ENCODE results near the gene POFUT1.
"Not testable (repeated sequence)": the region's sequence is repeated elsewhere in the genome, so short reads cannot be mapped to it uniquely, and the experiment has no call there.

The POFUT1 gene
- long read RNA-seq, donor 1, full-length matches to known transcripts = 17 of 17 reads
- long read RNA-seq, donor 1, partial matches to known transcripts = 0 of 17 reads
- long read RNA-seq, donor 1, other reads (novel, unspliced or antisense) = 0 of 17 reads
- long read RNA-seq, donor 2, full-length matches to known transcripts = 5 of 5 reads
- long read RNA-seq, donor 2, partial matches to known transcripts = 0 of 5 reads
- long read RNA-seq, donor 2, other reads (novel, unspliced or antisense) = 0 of 5 reads
- long read RNA-seq, donor 3, full-length matches to known transcripts = 8 of 8 reads
- long read RNA-seq, donor 3, partial matches to known transcripts = 0 of 8 reads
- long read RNA-seq, donor 3, other reads (novel, unspliced or antisense) = 0 of 8 reads
- long read RNA-seq, donor 4, full-length matches to known transcripts = 8 of 8 reads
- long read RNA-seq, donor 4, partial matches to known transcripts = 0 of 8 reads
- long read RNA-seq, donor 4, other reads (novel, unspliced or antisense) = 0 of 8 reads
- long read RNA-seq, donor 5, full-length matches to known transcripts = 9 of 9 reads
- long read RNA-seq, donor 5, partial matches to known transcripts = 0 of 9 reads
- long read RNA-seq, donor 5, other reads (novel, unspliced or antisense) = 0 of 9 reads
- long read RNA-seq, donor 6, full-length matches to known transcripts = 13 of 13 reads
- long read RNA-seq, donor 6, partial matches to known transcripts = 0 of 13 reads
- long read RNA-seq, donor 6, other reads (novel, unspliced or antisense) = 0 of 13 reads
- long read RNA-seq, donor 7, full-length matches to known transcripts = 12 of 12 reads
- long read RNA-seq, donor 7, partial matches to known transcripts = 0 of 12 reads
- long read RNA-seq, donor 7, other reads (novel, unspliced or antisense) = 0 of 12 reads
- long read RNA-seq, donor 8, full-length matches to known transcripts = 7 of 7 reads
- long read RNA-seq, donor 8, partial matches to known transcripts = 0 of 7 reads
- long read RNA-seq, donor 8, other reads (novel, unspliced or antisense) = 0 of 7 reads

DNA sequence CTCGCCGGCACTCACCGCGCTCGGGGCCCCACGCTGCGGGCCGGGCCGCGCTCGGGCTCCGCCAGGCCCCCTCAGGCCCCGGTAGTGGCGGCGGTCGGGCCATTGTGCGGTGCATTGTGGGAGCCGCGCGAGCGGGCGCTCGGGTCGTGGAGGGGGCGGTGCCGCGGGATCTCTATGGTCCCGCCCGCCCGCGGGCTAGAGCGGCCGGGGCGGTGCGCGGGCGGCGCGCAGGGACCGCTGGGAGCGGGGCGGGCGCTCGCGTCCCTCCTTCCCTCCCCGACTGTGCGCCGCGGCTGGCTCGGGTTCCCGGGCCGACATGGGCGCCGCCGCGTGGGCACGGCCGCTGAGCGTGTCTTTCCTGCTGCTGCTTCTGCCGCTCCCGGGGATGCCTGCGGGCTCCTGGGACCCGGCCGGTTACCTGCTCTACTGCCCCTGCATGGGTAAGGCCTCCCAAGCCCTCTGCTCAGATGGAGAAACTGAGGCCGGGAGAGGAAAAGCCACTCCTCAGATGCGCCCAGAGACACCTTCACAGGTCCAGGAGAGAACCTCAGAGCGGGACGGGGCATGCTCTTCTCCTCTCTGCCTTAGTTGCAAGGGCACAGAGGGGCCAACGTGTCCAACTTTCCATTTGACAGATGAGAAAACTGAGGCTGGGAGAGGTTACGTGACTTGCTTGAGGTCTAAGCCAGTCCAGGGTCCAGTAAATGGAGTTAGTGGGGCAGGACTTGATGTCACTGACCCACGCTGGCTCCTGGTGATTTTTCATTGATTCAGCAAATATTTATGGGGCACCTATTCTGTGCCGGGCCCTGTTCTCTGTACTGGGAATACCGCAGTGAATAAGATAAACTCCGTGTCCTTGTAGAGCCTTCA is at the start of gene POFUT1, which contains the start of gene PLAGL2:
Gene POFUT1 (plus strand): TSS at position 255 of the 873 bp plus-strand sequence. CDS start 62 bp downstream, at position 317.
Gene PLAGL2 (minus strand): TSS at position 118 of the 873 bp plus-strand sequence. CDS start 5,565 bp downstream, outside the sequence.
- peak; percentile 86 for DNase-seq

DNA sequence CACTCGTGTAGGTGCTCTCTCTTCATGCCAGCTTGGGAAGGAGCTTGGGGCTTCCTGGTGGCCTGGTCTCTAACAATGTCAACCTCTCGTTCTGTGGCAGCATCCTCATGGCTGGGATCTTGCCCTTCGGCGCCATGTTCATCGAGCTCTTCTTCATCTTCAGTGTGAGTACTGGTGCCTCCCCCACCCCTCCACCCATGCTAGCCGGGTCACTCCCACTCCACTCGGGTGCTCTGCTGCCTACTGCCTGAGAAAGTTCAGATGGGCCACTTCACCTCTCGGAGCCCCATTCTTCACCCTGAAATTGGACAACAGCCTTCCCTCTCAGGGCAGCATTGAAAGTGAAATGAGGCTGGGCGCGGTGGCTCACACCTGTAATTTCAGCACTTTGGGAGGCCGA is 49.3 kb upstream of the POFUT1 start:
- DNase-seq = no peak

DNA sequence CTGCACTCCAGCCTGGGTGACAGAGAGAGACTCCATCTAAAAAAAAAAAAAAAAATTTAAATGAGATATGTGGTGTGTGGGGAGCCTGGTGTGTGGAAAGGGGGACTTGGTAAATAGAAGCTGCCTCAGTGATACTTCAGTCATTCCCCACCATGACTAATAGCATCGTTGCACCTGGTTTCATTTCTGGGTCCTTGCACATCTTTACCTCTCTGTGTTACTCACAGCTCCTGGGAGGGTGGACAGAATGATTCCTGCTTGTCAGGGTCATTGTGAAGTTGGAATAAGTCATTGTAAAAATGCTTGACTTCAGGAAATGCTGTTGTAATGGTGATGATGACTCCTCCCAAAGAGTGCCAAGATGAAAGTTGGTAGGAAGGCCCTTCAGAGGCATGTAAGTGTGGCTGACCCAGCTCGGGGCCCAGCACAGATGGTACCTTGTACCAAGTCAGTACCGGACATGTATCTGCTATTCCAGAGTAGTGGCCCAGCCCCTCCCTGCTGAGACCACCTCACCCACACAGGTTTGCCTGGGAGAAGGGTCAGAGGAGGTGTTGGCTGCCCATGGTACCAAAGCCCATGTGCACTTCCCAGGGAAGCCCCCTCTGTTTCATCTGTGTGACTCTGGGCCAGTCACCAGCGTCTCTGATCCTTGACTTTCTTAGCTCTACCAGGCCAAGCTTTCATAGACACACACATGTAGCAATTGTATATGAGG is 48.6 kb upstream of the POFUT1 start:
- no peak for DNase-seq

DNA sequence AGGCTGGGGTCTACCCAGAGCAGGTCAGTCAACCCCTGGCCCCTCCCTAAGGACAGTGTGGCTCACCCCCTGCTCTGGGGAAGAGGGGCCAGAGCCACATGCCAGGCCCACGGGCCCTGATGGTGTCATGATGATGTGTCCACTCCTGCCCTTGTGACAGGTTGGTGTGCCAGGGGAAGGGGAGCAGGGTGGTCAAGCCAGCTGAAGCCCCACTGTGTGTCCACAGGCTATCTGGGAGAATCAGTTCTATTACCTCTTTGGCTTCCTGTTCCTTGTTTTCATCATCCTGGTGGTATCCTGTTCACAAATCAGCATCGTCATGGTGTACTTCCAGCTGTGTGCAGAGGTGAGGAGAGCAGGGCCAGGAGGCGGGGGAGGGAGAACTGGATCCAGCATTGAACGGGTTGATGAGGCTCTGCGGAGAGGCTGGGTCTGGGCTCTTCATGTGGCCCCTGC is 47.9 kb upstream of the POFUT1 start:
- no peak for DNase-seq

DNA sequence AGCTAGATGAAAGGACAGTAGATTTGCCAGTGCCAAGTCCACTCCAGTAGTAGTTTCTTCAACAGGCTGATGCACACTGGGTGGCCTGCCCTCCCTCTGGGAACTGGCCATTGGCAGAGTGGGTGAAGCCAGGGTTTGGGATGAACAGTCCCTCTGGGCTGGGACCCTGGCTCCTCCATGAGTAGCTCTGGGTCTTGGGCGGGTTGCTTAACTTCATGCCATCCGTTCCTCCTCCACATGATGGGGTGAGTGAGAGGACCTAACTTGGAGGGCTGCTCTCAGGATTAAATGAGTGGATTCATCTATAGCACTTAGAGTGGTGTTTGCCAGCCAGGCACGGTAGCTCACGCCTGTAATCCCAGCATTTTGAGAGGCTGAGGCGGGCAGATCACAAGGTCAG is 47.3 kb upstream of the POFUT1 start:
- no peak for DNase-seq

DNA sequence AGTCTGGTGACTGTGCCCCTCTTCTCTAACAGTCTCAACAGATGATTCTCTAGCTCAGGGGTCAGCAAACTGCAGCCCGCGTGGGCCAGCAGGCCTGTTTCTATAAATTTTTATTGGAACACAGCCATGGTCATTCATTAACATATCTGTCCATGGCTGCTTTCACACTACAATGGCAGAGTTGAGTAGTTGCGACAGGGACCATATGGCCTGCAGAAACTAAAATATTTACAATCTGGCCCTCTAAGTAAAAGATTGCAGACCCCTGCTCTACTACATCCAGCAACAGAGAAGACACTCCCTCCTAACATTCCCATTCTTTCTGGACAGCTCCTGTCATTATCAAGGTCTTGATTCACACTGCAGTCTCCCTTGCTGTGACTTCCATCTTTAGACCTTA is 45.3 kb upstream of the POFUT1 start:
- DNase-seq = no peak

DNA sequence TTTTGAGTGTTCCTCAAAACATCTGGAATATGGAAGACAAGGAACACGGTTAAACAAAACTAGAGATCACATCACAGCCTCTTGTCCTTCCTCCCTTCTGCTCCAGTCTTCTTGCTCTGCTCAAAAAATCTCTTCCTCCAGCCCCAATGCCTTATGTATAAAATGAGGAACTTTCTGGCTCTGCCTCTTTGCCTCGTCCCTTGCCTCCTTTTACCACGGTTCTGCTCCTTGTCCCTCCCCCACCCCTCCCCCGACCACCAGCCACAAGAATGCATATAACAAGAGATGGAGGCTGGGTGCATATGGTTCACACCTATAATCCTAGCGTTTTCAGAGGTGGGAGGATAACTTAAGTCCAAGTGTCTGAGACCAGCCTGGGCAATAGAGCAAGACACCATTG is 43.7 kb upstream of the POFUT1 start:
- no peak for DNase-seq

DNA sequence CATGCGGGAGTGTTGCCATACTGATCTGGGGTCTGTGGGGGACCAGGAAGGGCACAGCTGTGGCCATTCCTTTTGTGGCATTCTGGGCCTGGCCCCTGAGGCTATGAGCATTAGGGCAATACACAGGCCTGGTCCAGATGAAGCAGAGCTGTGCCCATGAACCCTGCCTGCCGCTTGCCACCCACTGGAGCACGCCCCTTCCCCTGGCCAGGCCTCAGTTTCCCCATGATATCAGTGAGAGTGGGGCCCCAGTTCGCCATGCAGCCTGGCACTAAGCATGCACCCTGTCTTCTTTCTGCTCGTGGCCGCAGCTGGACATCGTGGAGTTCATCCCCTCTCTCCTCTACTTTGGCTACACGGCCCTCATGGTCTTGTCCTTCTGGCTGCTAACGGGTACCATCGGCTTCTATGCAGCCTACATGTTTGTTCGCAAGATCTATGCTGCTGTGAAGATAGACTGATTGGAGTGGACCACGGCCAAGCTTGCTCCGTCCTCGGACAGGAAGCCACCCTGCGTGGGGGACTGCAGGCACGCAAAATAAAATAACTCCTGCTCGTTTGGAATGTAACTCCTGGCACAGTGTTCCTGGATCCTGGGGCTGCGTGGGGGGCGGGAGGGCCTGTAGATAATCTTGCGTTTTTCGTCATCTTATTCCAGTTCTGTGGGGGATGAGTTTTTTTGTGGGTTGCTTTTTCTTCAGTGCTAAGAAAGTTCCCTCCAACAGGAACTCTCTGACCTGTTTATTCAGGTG is 42.5 kb upstream of the POFUT1 start:
- no peak for DNase-seq

DNA sequence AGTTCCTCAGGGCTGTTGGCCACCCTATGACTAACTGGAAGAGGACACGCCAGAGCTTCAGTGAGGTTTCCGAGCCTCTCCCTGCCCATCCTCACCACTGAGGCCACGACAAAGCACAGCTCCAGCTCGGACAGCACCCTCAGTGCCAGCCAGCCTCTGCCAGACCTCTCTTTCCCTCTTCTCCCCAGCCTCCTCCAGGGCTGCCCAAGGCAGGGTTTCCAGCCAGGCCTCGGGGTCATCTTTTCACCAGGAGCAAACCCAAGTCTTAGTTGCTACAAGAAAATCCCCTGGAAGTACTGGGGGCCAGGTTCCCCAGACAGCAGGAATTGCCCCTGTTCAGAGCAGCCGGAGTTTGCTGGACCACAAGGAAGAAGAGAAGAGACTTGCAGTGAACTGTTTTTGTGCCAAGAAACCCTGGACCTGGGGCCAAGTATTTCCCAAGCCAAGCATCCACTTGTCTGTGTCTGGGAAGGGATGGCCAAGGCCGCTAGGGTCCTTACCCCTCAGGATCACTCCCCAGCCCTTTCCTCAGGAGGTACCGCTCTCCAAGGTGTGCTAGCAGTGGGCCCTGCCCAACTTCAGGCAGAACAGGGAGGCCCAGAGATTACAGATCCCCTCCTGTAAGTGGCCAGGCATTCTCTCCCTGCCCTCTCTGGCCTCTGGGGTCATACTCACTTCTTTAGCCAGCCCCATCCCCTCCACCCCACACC is 41.7 kb upstream of the POFUT1 start:
- no peak for DNase-seq

DNA sequence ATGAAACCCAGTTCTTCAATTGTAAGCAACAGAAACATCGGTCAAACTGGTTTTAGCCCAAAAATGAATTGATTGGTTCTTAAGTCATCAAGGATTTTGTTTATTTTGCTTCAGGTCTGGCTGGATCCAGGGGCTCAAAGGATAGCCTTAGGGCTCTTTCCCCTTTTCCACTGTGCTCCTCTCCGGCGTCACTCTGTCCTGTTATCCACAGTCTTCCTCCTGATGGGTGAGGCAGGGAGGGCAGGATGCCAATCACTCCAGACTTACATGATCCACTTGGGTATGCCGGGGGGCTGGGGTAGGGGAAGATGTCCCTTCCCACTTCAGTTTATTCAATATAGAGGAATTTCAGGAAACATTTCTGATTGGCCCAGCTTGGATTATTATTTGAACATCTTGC is 40.1 kb upstream of the POFUT1 start:
- DNase-seq = no peak

DNA sequence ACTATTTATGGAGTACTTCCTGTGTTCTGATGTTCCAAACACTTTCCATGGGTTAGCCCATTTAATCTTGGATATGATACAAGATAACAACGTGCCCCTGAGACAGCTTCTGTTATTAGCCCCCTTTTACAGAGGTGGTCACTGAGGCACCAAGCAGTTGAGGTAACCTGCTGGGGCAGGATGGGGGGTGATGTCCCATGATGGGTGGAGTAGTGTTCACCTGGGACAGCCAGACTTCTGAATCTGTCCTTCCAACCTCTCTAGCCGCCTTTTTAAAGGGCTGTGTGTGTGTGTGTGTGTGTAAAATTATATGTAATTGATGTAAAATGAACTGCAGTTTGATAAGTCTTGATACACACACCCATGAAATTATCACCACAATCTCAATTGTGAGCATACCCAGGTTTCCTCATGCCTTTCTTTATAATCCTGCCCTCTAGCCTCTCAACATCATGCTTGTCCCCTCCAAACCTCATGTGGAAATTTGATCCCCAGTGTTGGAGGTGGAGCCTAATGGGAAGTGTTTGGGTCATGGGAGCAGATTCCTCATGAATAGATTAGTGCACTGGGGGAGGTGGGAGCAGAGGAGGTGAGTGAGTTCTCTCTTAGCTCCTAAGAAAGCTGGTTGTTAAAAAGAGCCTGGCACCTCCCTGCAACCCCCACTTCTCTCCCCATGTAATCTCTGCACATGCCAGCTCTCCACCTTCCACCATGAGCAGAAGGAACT is 39.3 kb upstream of the POFUT1 start:
- no peak for DNase-seq

DNA sequence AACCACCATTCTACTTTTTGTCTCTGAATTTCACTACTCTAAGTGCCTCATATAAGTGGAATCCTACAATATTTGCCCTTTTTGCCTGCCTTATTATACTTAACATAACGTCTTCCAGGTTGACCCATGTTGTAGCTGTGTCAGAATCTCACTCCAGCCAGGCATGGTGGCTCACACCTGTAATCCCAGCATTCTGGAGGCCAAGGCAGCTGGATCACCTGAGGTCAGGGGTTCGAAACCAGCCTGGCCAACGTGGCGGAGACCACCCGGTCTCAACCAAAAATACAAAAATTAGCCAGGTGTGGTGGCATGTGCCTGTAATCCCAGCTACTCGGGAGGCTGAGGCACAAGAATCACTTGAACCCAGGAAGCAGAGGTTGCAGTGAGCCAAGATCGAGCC is 30.0 kb upstream of the POFUT1 start:
- not testable (repeated sequence) for DNase-seq

DNA sequence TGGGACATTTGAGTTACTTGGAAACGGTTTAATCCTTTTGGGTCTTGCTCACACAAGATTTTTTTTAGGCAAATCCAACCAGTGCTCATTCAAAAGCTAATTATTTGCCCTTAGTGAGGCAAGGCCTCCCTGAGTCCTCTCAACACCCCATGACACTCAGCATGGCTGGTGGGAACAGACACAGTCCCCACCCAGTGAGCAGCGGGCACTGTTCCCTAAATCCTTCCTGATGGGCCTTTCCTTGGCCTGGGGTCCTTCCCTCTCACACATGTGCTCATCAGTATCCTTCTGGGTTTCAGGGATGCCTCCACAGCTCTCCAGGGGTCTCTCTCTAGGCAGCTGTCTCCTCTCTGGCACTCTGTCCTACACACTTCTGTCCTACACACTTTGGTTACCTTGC is 28.2 kb upstream of the POFUT1 start:
- no peak for DNase-seq

DNA sequence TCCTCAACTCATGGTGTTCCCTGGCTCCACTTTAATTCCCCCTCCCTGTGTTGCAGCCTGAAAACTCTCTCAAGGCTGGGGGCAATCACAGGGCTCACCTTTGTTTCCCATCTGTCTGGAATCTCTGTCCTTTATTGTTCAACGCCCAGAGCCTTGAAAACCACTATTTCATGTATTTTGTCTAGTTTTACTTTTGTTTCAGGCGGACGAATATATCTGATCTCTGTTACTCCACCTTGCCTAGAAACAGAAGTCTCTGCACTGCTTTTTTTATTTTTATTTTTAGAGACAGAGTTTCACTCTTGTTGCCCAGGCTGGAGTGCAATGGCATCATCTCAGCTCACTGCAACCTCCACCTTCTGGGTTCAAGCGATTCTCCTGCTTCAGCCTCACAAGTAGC is 27.7 kb upstream of the POFUT1 start:
- DNase-seq = no peak

DNA sequence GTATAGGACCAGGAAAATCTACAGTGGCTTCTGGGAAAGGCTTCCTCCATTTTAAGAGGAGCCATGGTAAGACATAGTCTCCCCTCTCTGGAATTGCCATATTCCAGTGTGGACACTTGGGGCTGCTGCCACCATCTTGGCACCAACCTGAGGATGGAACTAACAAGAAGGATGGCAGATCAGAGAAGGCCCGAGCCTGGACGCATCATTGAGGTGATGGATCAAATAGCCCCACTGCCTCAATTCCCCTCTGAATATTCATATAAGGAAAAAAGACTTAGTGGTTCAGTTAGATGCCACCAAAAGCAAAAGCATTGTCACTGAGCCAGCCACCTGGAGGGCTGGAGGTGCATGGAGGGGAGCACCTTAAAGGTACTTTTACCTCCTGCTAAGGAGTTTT is 26.1 kb upstream of the POFUT1 start:
- DNase-seq = no peak

DNA sequence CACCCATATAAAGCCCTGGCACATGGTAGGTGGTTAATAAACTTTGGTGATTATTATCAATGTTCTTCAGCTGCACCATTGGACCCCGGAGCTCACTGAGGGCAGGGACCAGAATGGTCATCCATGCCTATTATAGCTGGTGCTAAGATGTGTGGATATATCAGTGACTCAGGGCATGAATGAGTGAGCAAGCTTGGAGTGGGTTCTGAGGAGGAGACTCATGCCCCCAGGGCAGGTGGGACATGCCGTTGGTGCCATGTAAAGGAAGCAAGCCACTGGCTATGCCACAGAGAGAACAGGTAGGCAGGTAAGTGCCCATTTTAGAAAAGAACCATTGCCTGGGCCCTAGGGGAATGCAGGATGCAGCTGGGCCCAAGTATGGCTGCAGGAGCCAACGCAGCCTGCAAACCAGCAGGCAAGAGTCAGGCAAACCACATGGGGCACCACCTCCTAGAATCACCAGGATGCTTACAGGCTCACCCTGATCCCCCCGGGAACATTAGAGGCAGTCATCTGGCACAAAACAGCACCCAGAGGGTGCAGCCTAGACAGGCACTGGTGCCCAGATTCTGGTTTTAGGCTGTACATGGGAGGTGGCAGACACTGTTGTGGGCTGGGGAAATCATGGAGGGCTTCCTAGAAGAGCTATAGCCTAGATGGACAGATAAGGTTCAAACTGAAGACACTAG is 23.6 kb upstream of the POFUT1 start:
- no peak for DNase-seq

DNA sequence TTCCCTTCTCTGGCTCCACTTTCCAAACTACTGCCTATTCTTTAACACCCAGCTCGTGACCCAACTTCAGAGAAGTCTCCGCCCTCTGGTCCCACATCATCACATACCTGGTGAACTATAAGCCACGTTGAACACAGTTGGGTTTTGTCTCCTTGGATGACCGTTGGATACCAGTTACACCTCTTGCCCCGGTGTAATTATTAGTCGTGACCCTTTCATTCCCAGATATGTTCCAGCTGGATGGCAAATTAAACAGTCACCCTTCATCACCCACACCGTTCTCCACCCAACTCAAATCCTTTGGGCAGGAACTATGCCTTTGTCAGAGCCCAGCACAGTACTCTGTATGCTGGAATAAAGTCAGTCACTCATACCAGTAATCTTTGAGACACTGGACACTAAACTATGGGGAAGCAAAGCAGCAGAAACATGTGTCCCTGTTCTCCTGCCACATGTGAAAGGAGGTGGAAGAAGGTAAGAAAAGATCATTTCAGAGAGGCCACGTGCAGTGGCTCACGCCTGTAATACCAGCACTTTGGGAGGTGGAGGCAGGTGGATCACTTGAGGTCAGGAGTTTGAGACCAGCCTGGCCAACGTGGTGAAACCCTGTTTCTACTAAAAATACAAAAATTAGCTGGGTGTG is 22.6 kb upstream of the POFUT1 start:
- DNase-seq = no peak

DNA sequence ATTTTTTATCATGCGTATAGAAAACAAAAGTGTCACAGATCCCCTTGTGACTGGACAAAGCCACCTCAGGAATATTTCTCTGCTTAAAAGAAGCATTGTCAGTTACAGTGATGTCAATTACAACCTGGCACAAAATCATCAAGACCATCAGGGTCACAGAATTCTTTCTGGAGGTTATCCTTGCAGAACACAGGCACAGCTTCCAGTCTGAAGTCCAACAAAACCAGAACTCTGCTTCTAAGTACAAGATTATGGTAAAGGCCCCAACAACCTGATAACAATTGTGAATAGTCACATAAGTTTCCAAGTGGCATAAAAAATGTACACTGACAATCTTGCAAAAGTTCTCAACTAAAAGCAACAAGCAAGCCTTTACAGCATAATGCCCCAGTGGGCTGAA is 21.2 kb upstream of the POFUT1 start:
- no peak for DNase-seq

All from right kidney (tissue), 9 donors.